ENCODE results near the gene GIPC3. TPM values are rescaled to one million over a fixed set of nuclear protein-coding genes. Genes with fewer than 3 reads are reported as not detected.
"Not testable (repeated sequence)": the region's sequence is repeated elsewhere in the genome, so short reads cannot be mapped to it uniquely, and the experiment has no call there.

Gene GIPC3
- total and polyA plus RNA-seq, 2 donors: 0.52 to 0.91 TPM

GRCh38 chr19:3580156-3580934, 4.9 kb upstream of the GIPC3 start:
- DNase-seq (ENCODE audit: low read depth in 6 of 9, low spot score in 9 of 9): no peak
- Histone ChIP-seq H3K4me3 (ENCODE audit: low read length in 2 of 2) (no peak overlapping the region), H3K9me3 (ENCODE audit: control insufficient read depth in 2 of 2, insufficient read depth in 1 of 2, low read length in 1 of 2) (no peaks in the 10 kb centered on the region), H3K27me3 (ENCODE audit: control insufficient read depth in 2 of 2, insufficient read depth in 1 of 2, low read length in 1 of 2) (peaks cover 8 to 16% of the 10 kb centered on the region in 2 donors), H3K36me3 (ENCODE audit: control insufficient read depth in 2 of 2, insufficient read depth in 2 of 2, low read length in 1 of 2) (peaks cover 11 to 34% of the 10 kb centered on the region in 2 donors), H3K4me1 (ENCODE audit: control insufficient read depth in 2 of 2, insufficient read depth in 2 of 2, low read length in 2 of 2) (peaks cover 0 to 9% of the 10 kb centered on the region in 2 donors), H3K27ac (ENCODE audit: low read depth in 1 of 2, low read length in 1 of 2) (no peak overlapping the region)
- WGBS: 86% methylated on average over 11 of the region's 11 CpGs

DNA sequence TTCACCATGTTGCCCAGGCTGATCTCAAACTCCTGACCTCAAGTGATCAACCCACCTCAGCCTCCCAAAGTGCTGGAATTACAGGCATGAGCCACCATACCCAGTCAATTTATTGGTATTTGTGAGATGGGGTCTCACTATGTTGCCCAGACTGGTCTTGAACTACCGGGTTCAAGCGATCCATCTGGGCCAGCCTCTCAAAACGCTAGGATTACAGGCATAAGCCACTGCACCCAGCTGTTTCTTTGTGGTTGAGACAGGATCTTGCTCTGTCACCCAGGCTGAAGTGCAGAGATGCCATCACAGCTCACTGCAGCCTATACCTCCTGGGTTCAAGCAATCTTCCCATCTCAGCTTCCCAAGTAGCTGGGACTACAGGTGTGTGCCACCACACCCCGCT, 3.5 kb upstream of the GIPC3 start:
- WGBS: 88% methylated on average over 4 of the region's 4 CpGs
- not testable (repeated sequence) for DNase-seq (ENCODE audit: low read depth in 6 of 9, low spot score in 9 of 9); H3K27ac ChIP-seq (ENCODE audit: low read depth in 1 of 2, low read length in 1 of 2); H3K4me1 ChIP-seq (ENCODE audit: control insufficient read depth in 2 of 2, insufficient read depth in 2 of 2, low read length in 2 of 2); H3K9me3 ChIP-seq (ENCODE audit: control insufficient read depth in 2 of 2, insufficient read depth in 1 of 2, low read length in 1 of 2); H3K4me3 ChIP-seq (ENCODE audit: low read length in 2 of 2)
- peaks cover 14 to 31% of the 10 kb centered on the region in 2 donors for H3K27me3 ChIP-seq (ENCODE audit: control insufficient read depth in 2 of 2, insufficient read depth in 1 of 2, low read length in 1 of 2)
- peaks cover 0 to 20% of the 10 kb centered on the region in 2 donors for H3K36me3 ChIP-seq (ENCODE audit: control insufficient read depth in 2 of 2, insufficient read depth in 2 of 2, low read length in 1 of 2)

GRCh38 chr19:3584036-3584802, 1.1 kb upstream of the GIPC3 start:
- H3K27me3 ChIP-seq (ENCODE audit: control insufficient read depth in 2 of 2, insufficient read depth in 1 of 2, low read length in 1 of 2): peaks cover 14 to 34% of the 10 kb centered on the region in 2 donors
- 98% methylated on average over 15 of the region's 15 CpGs for WGBS
- H3K36me3 ChIP-seq (ENCODE audit: control insufficient read depth in 2 of 2, insufficient read depth in 2 of 2, low read length in 1 of 2); H3K4me1 ChIP-seq (ENCODE audit: control insufficient read depth in 2 of 2, insufficient read depth in 2 of 2, low read length in 2 of 2); H3K4me3 ChIP-seq (ENCODE audit: low read length in 2 of 2); DNase-seq (ENCODE audit: low read depth in 6 of 9, low spot score in 9 of 9); H3K9me3 ChIP-seq (ENCODE audit: control insufficient read depth in 2 of 2, insufficient read depth in 1 of 2, low read length in 1 of 2); H3K27ac ChIP-seq (ENCODE audit: low read depth in 1 of 2, low read length in 1 of 2): not testable (repeated sequence)

DNA sequence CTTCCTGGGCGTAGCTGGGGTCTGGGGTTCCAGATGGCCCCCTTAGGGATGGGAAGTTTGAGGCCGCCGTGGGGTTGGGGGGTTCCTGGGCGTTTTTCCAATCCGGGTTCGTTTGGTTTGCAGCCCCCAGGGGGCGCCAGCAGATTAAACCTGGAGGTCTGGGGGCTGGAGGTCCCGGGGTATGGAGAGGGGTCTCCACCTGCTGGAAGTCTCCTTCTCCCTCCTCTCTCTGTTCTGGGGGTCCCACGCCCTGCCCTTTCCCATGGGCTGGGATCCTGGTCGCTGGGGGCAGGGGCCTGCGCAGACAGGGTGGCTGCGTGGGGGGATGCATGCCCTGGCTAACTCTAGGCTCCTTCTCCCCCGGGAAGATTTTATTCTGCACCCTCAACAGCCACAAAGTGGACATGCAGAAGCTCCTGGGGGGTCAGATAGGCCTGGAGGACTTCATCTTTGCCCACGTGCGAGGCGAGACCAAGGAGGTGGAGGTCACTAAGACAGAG, 899 bp downstream of the GIPC3 start:
- peaks cover 0 to 22% of the 10 kb centered on the region in 2 donors for H3K9me3 ChIP-seq (ENCODE audit: control insufficient read depth in 2 of 2, insufficient read depth in 1 of 2, low read length in 1 of 2)
- DNase-seq (ENCODE audit: low read depth in 6 of 9, low spot score in 9 of 9): peak in 2 of 9 donors; percentile 44 to 52
- H3K27ac ChIP-seq (ENCODE audit: low read depth in 1 of 2, low read length in 1 of 2): no peak overlapping the region
- 34% methylated on average over 16 of the region's 16 CpGs for WGBS
- peaks cover 3 to 5% of the 10 kb centered on the region in 2 donors for H3K4me1 ChIP-seq (ENCODE audit: control insufficient read depth in 2 of 2, insufficient read depth in 2 of 2, low read length in 2 of 2)
- H3K27me3 ChIP-seq (ENCODE audit: control insufficient read depth in 2 of 2, insufficient read depth in 1 of 2, low read length in 1 of 2): peaks cover 14 to 34% of the 10 kb centered on the region in 2 donors
- H3K36me3 ChIP-seq (ENCODE audit: control insufficient read depth in 2 of 2, insufficient read depth in 2 of 2, low read length in 1 of 2): no peaks in the 10 kb centered on the region
- H3K4me3 ChIP-seq (ENCODE audit: low read length in 2 of 2): peak overlapping the region in 1 of 2 donors; percentile 42

DNA sequence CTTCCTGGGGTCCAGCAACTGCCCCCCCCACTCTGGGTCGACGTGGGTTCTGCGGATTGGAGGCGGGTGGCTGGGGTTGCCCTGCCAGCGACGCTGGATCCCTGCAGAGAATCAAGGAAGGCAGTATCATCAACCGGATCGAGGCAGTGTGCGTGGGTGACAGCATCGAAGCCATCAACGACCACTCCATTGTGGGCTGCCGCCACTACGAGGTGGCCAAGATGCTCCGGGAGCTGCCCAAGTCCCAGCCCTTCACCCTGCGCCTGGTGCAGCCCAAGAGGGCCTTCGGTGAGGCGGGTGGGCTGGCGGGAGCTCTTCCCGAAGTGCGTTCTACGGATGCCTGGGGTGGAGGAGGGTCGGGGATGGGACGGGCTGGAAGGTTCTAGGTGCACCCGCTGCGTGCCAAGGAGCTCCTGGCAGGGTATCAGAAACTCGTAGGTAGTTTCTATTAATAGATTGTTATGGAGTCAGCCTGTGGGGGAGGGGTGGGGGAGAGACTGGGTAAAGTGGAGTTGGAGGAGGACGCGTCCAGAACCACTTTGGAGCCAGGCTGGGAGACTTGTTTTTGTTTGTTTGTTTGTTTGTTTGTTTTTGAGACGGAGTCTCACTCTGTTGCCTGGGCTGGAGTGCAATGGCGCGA, 1.5 kb downstream of the GIPC3 start:
- Histone ChIP-seq H3K4me3 (ENCODE audit: low read length in 2 of 2) (no peak overlapping the region), H3K36me3 (ENCODE audit: control insufficient read depth in 2 of 2, insufficient read depth in 2 of 2, low read length in 1 of 2) (no peaks in the 10 kb centered on the region), H3K27ac (ENCODE audit: low read depth in 1 of 2, low read length in 1 of 2) (no peak overlapping the region), H3K4me1 (ENCODE audit: control insufficient read depth in 2 of 2, insufficient read depth in 2 of 2, low read length in 2 of 2) (peaks cover 3 to 5% of the 10 kb centered on the region in 2 donors), H3K27me3 (ENCODE audit: control insufficient read depth in 2 of 2, insufficient read depth in 1 of 2, low read length in 1 of 2) (peaks cover 14 to 34% of the 10 kb centered on the region in 2 donors), H3K9me3 (ENCODE audit: control insufficient read depth in 2 of 2, insufficient read depth in 1 of 2, low read length in 1 of 2) (peaks cover 0 to 28% of the 10 kb centered on the region in 2 donors)
- 91% methylated on average over 31 of the region's 31 CpGs for WGBS
- no peak for DNase-seq (ENCODE audit: low read depth in 6 of 9, low spot score in 9 of 9)

GRCh38 chr19:3589439-3589838, 4.2 kb downstream of the GIPC3 start:
- Histone ChIP-seq H3K4me3 (ENCODE audit: low read length in 2 of 2) (no peak overlapping the region), H3K4me1 (ENCODE audit: control insufficient read depth in 2 of 2, insufficient read depth in 2 of 2, low read length in 2 of 2) (peaks cover 3 to 5% of the 10 kb centered on the region in 2 donors), H3K9me3 (ENCODE audit: control insufficient read depth in 2 of 2, insufficient read depth in 1 of 2, low read length in 1 of 2) (peaks cover 0 to 36% of the 10 kb centered on the region in 2 donors), H3K27me3 (ENCODE audit: control insufficient read depth in 2 of 2, insufficient read depth in 1 of 2, low read length in 1 of 2) (peaks cover 14 to 31% of the 10 kb centered on the region in 2 donors), H3K36me3 (ENCODE audit: control insufficient read depth in 2 of 2, insufficient read depth in 2 of 2, low read length in 1 of 2) (no peaks in the 10 kb centered on the region), H3K27ac (ENCODE audit: low read depth in 1 of 2, low read length in 1 of 2) (no peak overlapping the region)
- DNase-seq (ENCODE audit: low read depth in 6 of 9, low spot score in 9 of 9): no peak
- 97% methylated on average over 11 of the region's 11 CpGs for WGBS

- Histone ChIP-seq H3K9me3 (ENCODE audit: control insufficient read depth in 2 of 2, insufficient read depth in 1 of 2, low read length in 1 of 2) (peaks cover 0 to 36% of the 10 kb centered on the region in 2 donors), H3K27me3 (ENCODE audit: control insufficient read depth in 2 of 2, insufficient read depth in 1 of 2, low read length in 1 of 2) (peaks cover 10 to 26% of the 10 kb centered on the region in 2 donors), H3K4me3 (ENCODE audit: low read length in 2 of 2) (no peak overlapping the region), H3K27ac (ENCODE audit: low read depth in 1 of 2, low read length in 1 of 2) (no peak overlapping the region), H3K36me3 (ENCODE audit: control insufficient read depth in 2 of 2, insufficient read depth in 2 of 2, low read length in 1 of 2) (no peaks in the 10 kb centered on the region), H3K4me1 (ENCODE audit: control insufficient read depth in 2 of 2, insufficient read depth in 2 of 2, low read length in 2 of 2) (peaks cover 3 to 5% of the 10 kb centered on the region in 2 donors)
- WGBS: 98% methylated on average over 22 of the region's 22 CpGs
- DNase-seq (ENCODE audit: low read depth in 6 of 9, low spot score in 9 of 9): no peak
Observed at GRCh38 chr19:3589949-3590348, 4.7 kb downstream of the GIPC3 start.

GRCh38 chr19:3590991-3591659, 5.8 kb downstream of the GIPC3 start:
- Histone ChIP-seq H3K4me1 (ENCODE audit: control insufficient read depth in 2 of 2, insufficient read depth in 2 of 2, low read length in 2 of 2) (peaks cover 0 to under 1% of the 10 kb centered on the region in 2 donors), H3K27me3 (ENCODE audit: control insufficient read depth in 2 of 2, insufficient read depth in 1 of 2, low read length in 1 of 2) (peaks cover 0 to 15% of the 10 kb centered on the region in 2 donors), H3K36me3 (ENCODE audit: control insufficient read depth in 2 of 2, insufficient read depth in 2 of 2, low read length in 1 of 2) (no peaks in the 10 kb centered on the region), H3K9me3 (ENCODE audit: control insufficient read depth in 2 of 2, insufficient read depth in 1 of 2, low read length in 1 of 2) (peaks cover 0 to 33% of the 10 kb centered on the region in 2 donors), H3K27ac (ENCODE audit: low read depth in 1 of 2, low read length in 1 of 2) (no peak overlapping the region), H3K4me3 (ENCODE audit: low read length in 2 of 2) (no peak overlapping the region)
- no peak for DNase-seq (ENCODE audit: low read depth in 6 of 9, low spot score in 9 of 9)
- WGBS: 96% methylated on average over 8 of the region's 8 CpGs
